Hepatocyte (in vitro differentiated cells): ENCODE results near the gene MUC4. TPM values are rescaled to one million over a fixed set of nuclear protein-coding genes. Genes with fewer than 3 reads are reported as not detected.
"Not testable (repeated sequence)": the region's sequence is repeated elsewhere in the genome, so short reads cannot be mapped to it uniquely, and the experiment has no call there.

Experiments used
- DNase-seq: peaks from one replicate; pipeline ENCODE4 v3.0.0-alpha.2; 2016; ENCODE audit warnings: low spot score
- H2AFZ ChIP-seq: fragments of 200-600 bp; sonication (generic); 2 replicates; pipeline ENCODE4 v1.6.0; 2016; ENCODE audit warnings: antibody characterized with exemption, mild to moderate bottlenecking
- H3K27ac ChIP-seq: fragments of 200-600 bp; sonication (generic); 2 replicates; pipeline ENCODE4 v1.5.1; 2016; ENCODE audit warnings: mild to moderate bottlenecking
- H3K27me3 ChIP-seq: fragments of 200-600 bp; sonication (generic); 2 replicates; pipeline ENCODE4 v1.6.1; 2016
- H3K36me3 ChIP-seq: fragments of 200-600 bp; sonication (generic); replicated peaks from 2 replicates; pipeline ENCODE4 v1.5.1; 2016; ENCODE audit warnings: low read depth; ENCODE audit not compliant: insufficient read depth
- H3K4me1 ChIP-seq: fragments of 200-600 bp; sonication (generic); 2 replicates; pipeline ENCODE4 v1.5.1; 2016; ENCODE audit warnings: mild to moderate bottlenecking, moderate library complexity; ENCODE audit not compliant: insufficient read depth
- H3K4me2 ChIP-seq: fragments of 200-600 bp; sonication (generic); 2 replicates; pipeline ENCODE4 v1.6.0; 2016
- H3K4me3 ChIP-seq: fragments of 200-600 bp; sonication (generic); 2 replicates; pipeline ENCODE4 v1.5.1; 2016; ENCODE audit warnings: mild to moderate bottlenecking
- H3K79me2 ChIP-seq: fragments of 200-600 bp; sonication (generic); 2 replicates; pipeline ENCODE4 v1.6.0; 2017; ENCODE audit warnings: mild to moderate bottlenecking
- H3K9me2 ChIP-seq: fragments of 200-600 bp; sonication (generic); replicated peaks from 2 replicates; pipeline ENCODE4 v1.6.0; 2017; ENCODE audit warnings: mild to moderate bottlenecking; ENCODE audit not compliant: insufficient read depth
- H3K9me3 ChIP-seq: fragments of 200-600 bp; sonication (generic); 2 replicates; pipeline ENCODE4 v1.5.1; 2016; ENCODE audit warnings: low read depth, mild to moderate bottlenecking
- H4K20me1 ChIP-seq: fragments of 200-600 bp; sonication (generic); 2 replicates; pipeline ENCODE4 v1.6.0; 2016; ENCODE audit warnings: mild to moderate bottlenecking; ENCODE audit not compliant: insufficient read depth, poor library complexity, severe bottlenecking
- EZH2 ChIP-seq: fragments of 200-600 bp; sonication (generic); IDR thresholded peaks from 2 replicates; pipeline ENCODE4 v1.6.1; 2016; ENCODE audit warnings: antibody characterized with exemption, mild to moderate bottlenecking, borderline replicate concordance
- EZH2phosphoT487 ChIP-seq: fragments of 200-600 bp; sonication (generic); IDR thresholded peaks from one replicate; pipeline ENCODE4 v1.6.1; 2018; ENCODE audit warnings: antibody characterized with exemption, mild to moderate bottlenecking, low read depth, moderate library complexity; ENCODE audit not compliant: unreplicated experiment, severe bottlenecking
- WGBS: methylation state at CpG from one replicate; pipeline ENCODE4 v1.1.6; 2016; ENCODE audit warnings: low lambda C conversion rate; ENCODE audit errors: missing lambda C conversion rate; 5-methylcytosine and 5-hydroxymethylcytosine counted together
- polyA plus RNA-seq: library from polyadenylated mRNA; unstranded; fragments of >200 nt; fragmentation: Nextera tagmentation; extraction: Ambion mirVana; gene quantifications from 2 replicates; pipeline ENCODE4 v1.2.1, GENCODE V29; 2016
- total RNA-seq: library from RNA; depleted of rRNA; stranded (reverse); fragments of >200 nt; gene quantifications from 2 replicates; pipeline ENCODE4 v1.2.3, GENCODE V29; 2014
- TF ChIP-seq, protein P1 (sequence below): fragments of 200-600 bp; sonication (generic); IDR thresholded peaks from 2 replicates; pipeline ENCODE4 v1.5.1; 2016; ENCODE audit warnings: antibody characterized with exemption, mild to moderate bottlenecking; ENCODE audit not compliant: poor library complexity

MUC4 gene
- total and polyA plus RNA-seq, 2 experiments from 2014 or later: 0.89 to 1.7 TPM

- not testable (repeated sequence) for H3K9me2 ChIP-seq, DNase-seq, H3K36me3 ChIP-seq, H3K4me3 ChIP-seq, H2AFZ ChIP-seq, H3K4me2 ChIP-seq, H3K27ac ChIP-seq, H4K20me1 ChIP-seq, H3K27me3 ChIP-seq, H3K79me2 ChIP-seq, H3K9me3 ChIP-seq
- H3K4me1 ChIP-seq: peaks cover 15% of the 10 kb centered on the region
- 78% methylated on average over 16 of the region's 16 CpGs for WGBS
These were observed 92.0 kb downstream of the MUC4 start for GRCh38 chr3:195719514-195720254.

- H3K36me3 ChIP-seq: no peaks in the 10 kb centered on the region
- TF ChIP-seq EZH2: no peak
- TF ChIP-seq, protein P1, sequence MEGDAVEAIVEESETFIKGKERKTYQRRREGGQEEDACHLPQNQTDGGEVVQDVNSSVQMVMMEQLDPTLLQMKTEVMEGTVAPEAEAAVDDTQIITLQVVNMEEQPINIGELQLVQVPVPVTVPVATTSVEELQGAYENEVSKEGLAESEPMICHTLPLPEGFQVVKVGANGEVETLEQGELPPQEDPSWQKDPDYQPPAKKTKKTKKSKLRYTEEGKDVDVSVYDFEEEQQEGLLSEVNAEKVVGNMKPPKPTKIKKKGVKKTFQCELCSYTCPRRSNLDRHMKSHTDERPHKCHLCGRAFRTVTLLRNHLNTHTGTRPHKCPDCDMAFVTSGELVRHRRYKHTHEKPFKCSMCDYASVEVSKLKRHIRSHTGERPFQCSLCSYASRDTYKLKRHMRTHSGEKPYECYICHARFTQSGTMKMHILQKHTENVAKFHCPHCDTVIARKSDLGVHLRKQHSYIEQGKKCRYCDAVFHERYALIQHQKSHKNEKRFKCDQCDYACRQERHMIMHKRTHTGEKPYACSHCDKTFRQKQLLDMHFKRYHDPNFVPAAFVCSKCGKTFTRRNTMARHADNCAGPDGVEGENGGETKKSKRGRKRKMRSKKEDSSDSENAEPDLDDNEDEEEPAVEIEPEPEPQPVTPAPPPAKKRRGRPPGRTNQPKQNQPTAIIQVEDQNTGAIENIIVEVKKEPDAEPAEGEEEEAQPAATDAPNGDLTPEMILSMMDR: no peak
- TF ChIP-seq EZH2phosphoT487: no peak
- H3K9me3 ChIP-seq: no peaks in the 10 kb centered on the region
- H3K79me2 ChIP-seq: no peaks in the 10 kb centered on the region
- H4K20me1 ChIP-seq: no peaks in the 10 kb centered on the region
- H3K27me3 ChIP-seq: no peaks in the 10 kb centered on the region
- peaks cover 15% of the 10 kb centered on the region for H3K4me1 ChIP-seq
- no peak overlapping the region for H2AFZ ChIP-seq
- no peaks in the 10 kb centered on the region for H3K9me2 ChIP-seq
- 74% methylated on average over 7 of the region's 7 CpGs for WGBS
- H3K4me2 ChIP-seq: no peak overlapping the region
- no peak for DNase-seq
- no peak overlapping the region for H3K27ac ChIP-seq
- no peak overlapping the region for H3K4me3 ChIP-seq
These were observed 93.2 kb downstream of the MUC4 start for GRCh38 chr3:195718477-195718984.

- Histone ChIP-seq H3K9me3 (no peaks in the 10 kb centered on the region), H3K9me2 (no peaks in the 10 kb centered on the region), H4K20me1 (no peaks in the 10 kb centered on the region), H2AFZ (no peak overlapping the region), H3K27me3 (no peaks in the 10 kb centered on the region), H3K4me2 (no peak overlapping the region), H3K27ac (no peak overlapping the region), H3K36me3 (no peaks in the 10 kb centered on the region), H3K4me1 (peaks cover 15% of the 10 kb centered on the region), H3K4me3 (no peak overlapping the region), H3K79me2 (no peaks in the 10 kb centered on the region)
- DNase-seq: no peak
- no peak for TF ChIP-seq EZH2
- no peak for TF ChIP-seq EZH2phosphoT487
- TF ChIP-seq, protein P1: no peak
- WGBS: 68% methylated on average over 5 of the region's 5 CpGs
These were observed 93.8 kb downstream of the MUC4 start for GRCh38 chr3:195717852-195718476.

DNA sequence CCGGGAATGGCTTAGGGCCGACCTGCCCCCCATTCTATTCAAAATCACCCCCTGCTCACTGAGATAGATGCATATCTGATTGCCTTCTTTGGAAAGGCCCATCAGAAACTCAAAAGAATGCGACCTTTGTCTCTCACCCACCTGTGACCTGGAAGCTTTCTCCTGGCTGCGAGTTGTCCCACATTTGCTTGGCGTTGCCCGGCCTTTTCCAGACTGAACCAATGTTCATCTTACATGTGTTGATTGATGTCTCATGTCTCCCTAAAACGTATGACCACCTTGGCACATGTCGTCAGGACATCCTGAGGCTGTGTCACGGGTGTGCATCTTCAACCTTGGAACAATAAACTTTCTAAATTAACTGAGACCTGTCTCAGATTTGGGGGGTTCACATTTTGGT lies 94.3 kb downstream of the MUC4 start:
- H3K4me2 ChIP-seq: no peak overlapping the region
- TF ChIP-seq, protein P1: no peak
- TF ChIP-seq EZH2 (no peak), EZH2phosphoT487 (no peak)
- no peak for DNase-seq
- H3K27me3 ChIP-seq: no peaks in the 10 kb centered on the region
- H3K4me3 ChIP-seq: no peak overlapping the region
- no peaks in the 10 kb centered on the region for H3K9me3 ChIP-seq
- H3K36me3 ChIP-seq: no peaks in the 10 kb centered on the region
- no peaks in the 10 kb centered on the region for H3K9me2 ChIP-seq
- no peaks in the 10 kb centered on the region for H4K20me1 ChIP-seq
- H3K4me1 ChIP-seq: peaks cover 15% of the 10 kb centered on the region
- H2AFZ ChIP-seq: no peak overlapping the region
- H3K79me2 ChIP-seq: no peaks in the 10 kb centered on the region
- 61% methylated on average over 9 of the region's 9 CpGs for WGBS
- peak overlapping the region; percentile 5 for H3K27ac ChIP-seq
